HG03520 (cell line): ENCODE data around the gene ANKRD6.

ENCODE experiments used
- ATAC-seq: cut with Tn5 transposase; IDR thresholded peaks from one replicate; pipeline ENCODE4 v1.9.1; 2021; ENCODE audit warnings: mild to moderate bottlenecking, moderate library complexity; ENCODE audit not compliant: unreplicated experiment

ANKRD6 gene

DNA sequence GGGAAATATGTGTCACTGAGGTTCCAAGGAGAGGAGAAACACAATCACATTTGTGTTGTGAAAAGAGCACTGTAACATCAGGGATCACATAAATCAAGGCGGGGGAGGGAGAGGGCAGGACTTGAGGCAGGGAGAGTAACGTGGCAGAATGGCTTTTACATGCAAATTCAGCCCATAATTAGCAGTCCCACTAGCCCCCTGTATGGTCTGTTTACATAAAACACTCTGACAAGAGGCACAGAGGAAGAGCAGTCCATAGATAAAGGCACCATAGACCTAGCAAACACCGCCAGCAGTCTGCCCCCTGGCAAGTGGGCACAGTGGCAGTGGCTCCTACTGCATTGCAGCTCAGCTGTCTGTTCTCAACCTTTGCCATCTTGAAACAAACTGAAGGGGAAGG is 122.9 kb downstream of the ANKRD6 start:
- no peak for ATAC-seq

GRCh38 chr6:89559487-89559886 is 126.5 kb downstream of the ANKRD6 start:
- no peak for ATAC-seq

DNA sequence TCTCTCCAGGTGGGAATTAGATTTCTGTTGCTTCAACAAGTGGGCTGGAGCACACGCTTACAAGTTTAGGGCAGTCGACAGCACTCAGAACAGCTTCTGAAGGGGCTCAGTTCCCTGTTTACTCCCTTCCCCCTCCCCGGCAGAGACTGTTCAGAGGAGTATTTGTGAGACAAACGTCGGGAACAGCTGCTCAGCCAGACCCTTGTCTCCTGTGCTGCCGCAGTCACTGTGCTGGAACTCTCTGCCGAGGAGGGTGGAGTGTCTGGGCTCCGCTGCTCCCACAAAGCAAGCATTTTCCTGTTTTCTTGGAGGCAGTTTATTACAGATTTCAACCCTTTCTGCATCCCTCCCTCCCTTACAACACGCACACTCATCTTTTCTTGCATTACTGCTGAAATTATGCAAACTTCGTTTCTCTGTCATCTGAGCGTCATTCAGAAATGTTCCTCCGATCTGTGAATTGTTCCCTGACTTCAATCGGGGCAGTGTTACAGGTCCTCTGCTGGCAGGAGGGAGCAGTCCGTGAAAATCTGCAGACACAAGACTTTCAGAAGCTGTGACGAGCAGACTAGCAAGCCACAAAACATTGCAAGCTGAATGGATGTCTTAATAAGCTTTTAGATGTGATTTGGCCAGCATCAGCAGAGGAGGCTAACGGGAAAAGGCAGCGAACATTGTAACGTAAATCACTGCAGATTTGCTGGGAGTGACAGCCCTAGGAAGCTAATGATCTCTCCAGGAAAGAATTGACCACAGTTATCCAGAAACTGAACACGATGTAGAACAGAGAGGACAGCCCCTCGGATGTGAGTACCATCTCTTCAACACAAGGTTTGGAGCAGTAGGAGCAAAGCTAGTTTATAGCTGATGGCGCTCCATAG is 129.4 kb downstream of the ANKRD6 start:
- ATAC-seq: no peak

GRCh38 chr6:89563866-89564265 is 130.9 kb downstream of the ANKRD6 start:
- ATAC-seq: no peak

DNA sequence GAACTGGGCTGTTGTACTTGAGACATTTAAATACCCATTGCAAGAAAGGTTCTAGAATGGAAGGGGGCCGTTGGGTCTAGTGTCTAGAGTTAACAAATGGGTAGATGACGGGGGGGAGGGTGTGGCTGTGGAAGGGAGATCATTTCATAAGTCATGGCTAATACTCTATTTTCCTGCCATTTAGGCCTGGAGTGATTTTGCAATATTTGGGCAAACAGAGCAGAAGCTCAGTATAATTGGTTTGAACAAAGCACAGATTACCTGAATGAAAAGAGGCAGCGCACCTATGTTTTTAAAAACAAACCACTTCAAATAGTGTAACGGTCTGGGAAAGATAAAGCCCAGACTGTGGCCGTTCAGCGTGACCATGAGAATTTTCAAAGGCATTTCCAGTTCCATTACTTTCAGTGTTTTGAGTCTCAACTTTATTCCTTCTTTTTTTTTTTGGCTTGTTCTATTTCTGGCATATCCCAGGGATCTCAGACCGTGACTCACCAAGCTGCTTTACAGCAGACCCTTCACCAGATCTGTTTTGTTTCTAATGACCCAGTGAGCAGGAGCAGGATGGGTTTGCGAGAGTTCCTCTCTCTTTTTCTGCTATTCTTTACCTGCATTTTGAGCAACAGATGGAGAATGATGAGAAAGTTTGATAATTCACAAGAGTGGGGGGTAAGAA is 131.9 kb downstream of the ANKRD6 start:
- ATAC-seq: no peak

DNA sequence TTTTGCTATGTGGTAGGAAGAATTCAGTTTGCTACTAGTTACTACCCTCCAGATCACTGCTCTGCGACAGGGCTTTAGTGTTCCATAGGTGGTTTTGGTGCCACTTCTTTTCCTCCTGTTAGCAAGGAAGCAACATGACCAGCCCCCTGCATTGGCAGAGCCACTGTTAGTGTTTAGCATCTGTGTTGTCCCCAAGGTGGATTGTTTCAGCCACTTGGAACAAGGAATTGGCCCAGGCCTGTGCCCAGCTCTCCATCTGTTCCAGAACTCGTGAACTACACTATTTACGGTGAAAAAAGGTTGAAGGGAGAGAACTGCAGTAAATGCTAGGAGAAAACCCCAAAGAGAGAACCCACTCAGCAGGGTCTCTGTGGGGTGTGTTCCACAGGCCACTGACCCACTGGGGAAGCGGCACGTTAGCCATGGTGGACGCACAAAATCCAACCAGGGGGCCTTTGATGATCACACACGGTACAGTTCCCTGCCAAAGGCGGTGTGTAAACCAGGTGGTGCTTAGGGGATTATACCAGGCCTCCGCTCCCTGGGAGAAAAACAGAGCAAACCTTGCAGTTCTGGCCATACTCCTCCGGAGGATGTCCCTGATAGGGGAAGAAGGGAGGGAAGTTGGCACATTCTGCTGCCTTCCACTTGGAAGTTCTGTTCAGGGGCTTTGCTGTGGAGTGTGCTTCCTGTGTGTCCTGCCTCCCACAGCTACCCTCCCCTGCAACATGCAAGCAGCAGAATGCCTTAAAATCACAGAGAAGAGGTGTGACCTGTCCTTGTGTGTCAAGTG is 133.3 kb downstream of the ANKRD6 start:
- no peak for ATAC-seq

DNA sequence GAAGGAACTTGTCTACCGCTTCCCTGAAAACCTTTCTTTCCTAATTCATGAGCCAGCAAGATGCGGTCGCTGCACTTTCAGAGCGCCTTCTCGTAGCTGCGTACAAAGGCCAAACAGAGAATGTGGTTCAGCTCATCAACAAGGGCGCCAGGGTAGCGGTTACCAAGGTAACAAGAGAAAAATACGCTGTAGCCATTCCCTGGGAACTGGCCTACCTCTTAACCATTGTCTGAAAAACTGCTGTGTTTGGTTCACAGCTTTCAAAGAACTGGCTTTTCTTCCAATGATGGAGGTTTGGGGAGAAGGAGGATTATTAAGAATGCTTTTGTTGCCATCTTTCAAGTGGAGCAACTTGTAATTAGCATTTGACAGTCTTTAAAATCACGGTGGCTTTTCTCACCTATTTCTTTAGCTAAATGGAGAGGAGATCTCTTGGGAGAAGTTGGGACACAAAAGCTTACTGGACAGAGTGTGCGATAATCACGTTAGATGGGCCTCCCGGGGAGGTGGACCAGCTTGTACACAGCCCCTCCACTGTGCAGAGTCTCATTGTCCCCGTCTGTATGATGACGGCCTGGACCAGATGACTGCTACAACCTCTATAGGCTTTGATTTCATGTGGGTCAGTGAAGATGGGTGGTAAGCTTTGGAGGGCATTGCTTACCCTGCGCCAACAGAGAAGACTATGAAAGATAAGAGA is 134.1 kb downstream of the ANKRD6 start:
- ATAC-seq: no peak

DNA sequence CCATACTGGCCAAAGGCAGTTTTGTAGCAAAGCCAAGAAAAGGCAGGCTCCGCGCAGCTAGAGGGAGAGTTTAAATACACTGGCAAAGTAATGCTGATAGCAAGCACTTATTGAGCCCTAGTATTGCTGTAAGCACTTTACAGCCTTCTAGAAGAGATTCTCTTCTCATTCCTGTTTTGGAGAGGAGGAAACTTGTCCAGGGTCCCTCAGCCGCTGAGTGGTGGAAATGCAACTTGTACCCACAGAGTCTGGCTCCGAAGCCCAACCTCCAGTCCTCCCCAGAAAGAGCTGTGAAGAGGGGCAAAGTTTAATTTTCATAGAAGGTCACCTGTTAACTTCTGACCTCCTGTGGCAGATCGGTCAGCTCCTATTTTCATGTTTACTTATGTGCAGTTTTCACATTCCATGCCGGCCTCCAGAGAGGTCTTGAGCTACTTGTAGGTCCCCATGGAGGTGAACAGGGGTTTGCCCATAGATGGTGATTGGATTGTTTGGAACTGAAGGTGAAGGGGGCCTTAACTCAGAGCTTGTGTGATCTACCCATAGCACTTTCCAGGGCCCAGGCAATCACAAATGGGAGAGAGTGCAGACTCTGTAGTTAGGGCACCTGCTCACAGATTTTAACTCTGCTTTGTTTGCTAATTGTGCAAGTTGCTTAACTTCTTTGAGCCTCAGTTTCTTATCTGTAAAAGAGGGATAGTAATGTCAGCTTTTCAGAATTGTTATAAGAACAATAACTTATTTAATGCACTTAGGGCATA is 134.9 kb downstream of the ANKRD6 start:
- no peak for ATAC-seq

GRCh38 chr6:89574910-89575561 is 142.1 kb downstream of the ANKRD6 start:
- no peak for ATAC-seq

DNA sequence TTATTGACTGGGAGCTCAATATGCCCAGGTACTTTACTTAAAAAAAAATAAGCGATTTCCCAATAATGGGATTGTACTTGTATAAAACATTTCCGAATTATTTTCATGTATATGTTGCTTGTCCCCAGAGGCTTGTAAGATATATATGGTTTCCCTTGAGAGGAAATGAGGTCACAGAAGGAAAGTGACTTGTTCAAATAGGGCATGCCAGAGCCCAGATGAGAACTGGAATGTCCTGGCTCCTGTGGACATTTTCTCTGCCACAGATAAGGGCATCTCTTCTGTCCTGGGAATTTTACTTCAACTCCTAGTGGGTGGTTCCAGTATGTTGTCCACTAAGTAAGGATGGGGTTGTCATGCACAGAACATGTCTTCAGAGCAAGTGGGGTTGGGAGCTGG is 142.6 kb downstream of the ANKRD6 start:
- no peak for ATAC-seq

- ATAC-seq: no peak
These were observed 148.2 kb downstream of the ANKRD6 start for GRCh38 chr6:89580997-89581666.

DNA sequence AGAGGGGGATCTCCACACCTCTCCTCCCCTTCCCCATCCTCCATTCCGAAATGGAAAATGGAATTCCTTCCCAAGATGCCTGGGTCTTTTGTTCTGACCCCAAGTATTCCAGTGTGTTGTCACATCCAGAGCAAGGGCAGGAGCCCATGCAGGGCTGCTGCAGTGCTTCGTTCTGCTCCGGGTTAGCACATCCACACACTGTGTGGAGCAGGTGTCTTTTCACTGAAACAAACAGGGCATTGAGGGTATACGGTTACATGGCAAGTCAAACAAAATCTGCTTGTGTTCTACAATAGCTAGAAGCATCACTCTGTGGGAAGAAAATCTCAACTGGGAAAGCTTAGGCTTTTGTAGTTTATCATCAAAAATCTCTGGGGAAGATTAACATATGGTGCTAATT is 148.7 kb downstream of the ANKRD6 start:
- no peak for ATAC-seq

DNA sequence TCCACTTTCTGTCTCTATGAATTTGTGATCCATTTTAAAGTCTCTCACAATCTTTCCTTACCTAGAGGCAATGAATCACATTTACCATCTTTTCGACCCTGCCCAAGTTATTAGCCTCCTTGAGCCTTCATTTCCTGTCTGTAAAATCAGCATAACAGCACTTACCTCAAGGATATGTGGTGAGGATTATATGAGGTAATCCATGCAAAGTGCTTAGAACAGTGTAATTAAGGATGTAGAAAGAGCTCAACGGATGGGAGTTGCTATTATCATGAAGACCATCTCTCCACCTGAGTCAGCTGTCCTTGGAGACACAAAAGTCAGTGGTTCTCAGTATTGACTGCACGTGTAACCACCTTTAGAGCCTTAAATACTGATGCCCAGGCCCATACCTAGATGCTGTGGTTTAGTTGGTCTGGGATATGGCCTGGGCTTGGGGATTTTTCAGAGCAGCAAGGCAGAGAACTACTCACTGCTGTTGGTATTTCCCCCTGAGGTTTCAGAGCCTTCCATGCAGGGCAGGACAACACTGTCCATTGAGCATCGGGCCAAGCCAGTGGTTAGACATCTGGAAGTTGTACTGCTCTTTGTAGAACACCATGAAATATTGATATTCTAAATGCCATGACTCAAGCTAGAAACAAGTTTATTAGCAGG is 149.8 kb downstream of the ANKRD6 start:
- ATAC-seq: no peak

DNA sequence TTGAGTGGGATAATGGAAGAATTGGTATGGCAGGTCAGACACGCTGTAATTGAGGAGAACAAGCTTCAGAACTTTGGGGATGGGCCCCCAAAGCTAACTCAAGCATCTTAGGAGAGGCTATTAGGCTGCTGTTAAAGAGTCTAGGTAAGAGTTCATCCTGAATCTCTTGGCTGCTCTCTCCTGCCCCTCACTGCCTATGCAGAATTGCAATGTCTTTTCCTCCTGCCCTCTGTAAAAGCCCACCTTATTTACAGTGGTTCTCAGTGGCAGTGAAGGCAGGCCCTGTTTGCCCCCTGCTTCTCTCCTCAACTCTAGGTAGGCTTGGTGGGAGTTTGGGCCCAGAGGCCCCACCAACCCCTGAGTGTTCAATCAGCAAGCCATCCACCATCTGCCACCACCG is 150.6 kb downstream of the ANKRD6 start:
- no peak for ATAC-seq

GRCh38 chr6:89584539-89584938 is 151.6 kb downstream of the ANKRD6 start:
- no peak for ATAC-seq

DNA sequence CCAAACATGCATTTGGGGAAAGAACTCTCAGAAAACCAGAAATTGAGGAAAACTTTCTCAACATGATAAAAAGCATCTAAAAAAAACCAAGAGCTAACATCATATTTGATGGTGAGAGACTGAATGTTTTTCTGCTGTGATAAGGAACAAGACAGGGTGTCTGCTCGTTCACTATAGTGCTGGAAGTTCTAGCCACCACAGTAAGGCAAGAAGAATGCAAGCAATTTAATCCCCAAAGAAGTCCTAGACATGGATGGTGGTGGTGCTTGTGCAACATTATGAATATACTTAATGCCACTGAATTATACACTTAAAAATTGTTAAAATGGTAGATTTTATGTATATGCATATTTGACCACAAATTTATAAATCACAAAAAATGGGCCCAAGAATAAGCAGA is 152.2 kb downstream of the ANKRD6 start:
- ATAC-seq: no peak

DNA sequence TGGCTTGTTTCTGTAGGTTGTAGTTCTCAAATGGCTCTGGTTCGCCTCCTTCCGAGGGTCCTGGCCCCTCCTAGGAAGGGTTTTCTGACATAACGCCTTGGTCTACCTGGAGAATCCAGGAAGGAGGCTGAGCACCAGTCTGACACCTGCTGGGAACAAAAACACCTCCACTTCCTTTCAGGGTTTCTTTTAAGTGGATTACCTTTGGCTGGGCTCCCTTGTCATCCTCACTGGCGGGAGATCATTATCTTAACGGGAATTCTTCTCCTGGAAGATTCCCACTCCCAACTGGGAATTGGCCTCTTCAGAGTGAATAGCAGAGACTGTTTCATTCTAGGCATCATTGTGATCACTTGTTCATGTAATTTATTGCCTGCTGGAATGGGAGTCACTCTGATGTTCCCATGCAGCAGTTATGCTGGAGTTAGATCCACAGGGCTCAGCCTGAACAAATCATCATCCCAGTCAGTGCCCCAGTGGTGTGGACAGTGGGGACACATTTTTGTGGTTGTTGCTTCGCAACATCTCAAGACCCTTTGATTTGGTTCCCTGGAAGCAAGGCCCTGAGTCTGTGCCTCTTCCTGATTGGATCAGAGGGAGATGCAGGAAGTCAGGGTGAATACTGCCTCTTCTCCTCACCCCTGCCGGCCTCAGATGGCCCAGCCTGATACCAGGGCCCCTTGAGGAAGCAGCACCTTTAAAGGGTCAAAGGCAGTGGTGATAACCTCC is 156.5 kb downstream of the ANKRD6 start:
- ATAC-seq: no peak

DNA sequence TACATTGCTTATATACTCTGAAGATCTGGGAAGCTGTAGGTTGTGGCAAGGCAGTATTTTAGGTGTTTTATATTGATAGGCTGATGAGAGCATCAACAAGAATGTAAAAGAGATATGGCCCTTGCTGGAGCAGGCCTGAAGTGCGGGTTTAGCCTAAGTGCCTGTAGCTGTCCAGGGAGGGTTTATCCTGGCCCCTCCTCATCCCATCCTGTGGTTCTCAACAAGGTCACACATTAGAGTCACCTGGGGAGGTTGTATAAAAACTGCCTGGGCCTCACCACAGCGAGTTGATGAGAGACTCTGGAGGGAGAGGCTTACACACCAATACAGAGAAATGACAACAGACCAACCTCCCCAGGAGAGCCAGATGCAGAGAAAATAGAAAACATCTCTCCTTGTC is 157.2 kb downstream of the ANKRD6 start:
- no peak for ATAC-seq
